Loucy (cell line): ENCODE results near the gene TNRC6B.

ENCODE experiments used
- H2AFZ ChIP-seq: fragments of 200-600 bp; sonication (generic); 2 replicates; pipeline ENCODE4 v1.6.0; 2016; ENCODE audit warnings: antibody characterized with exemption, mild to moderate bottlenecking, low read length, moderate library complexity
- H3F3A ChIP-seq: fragments of 200-600 bp; 2 replicates; pipeline ENCODE4 v1.6.0; 2016; ENCODE audit warnings: antibody characterized with exemption, low read depth, mild to moderate bottlenecking
- H3K27me3 ChIP-seq: fragments of 200-600 bp; sonication (generic); 2 replicates; pipeline ENCODE4 v1.6.1; 2014; ENCODE audit warnings: low read length, mild to moderate bottlenecking; ENCODE audit not compliant: insufficient read depth, poor library complexity, severe bottlenecking
- H3K36me3 ChIP-seq: fragments of 200-600 bp; sonication (generic); 2 replicates; pipeline ENCODE4 v1.6.1; 2016; ENCODE audit warnings: low read length; ENCODE audit not compliant: insufficient read depth
- H3K4me1 ChIP-seq: fragments of 200-600 bp; sonication (generic); 2 replicates; pipeline ENCODE4 v1.5.1; 2014; ENCODE audit warnings: low read length, mild to moderate bottlenecking; ENCODE audit not compliant: insufficient read depth, poor library complexity, severe bottlenecking
- H3K4me2 ChIP-seq: fragments of 200-600 bp; sonication (generic); 2 replicates; pipeline ENCODE4 v1.6.0; 2014; ENCODE audit warnings: antibody characterized with exemption, low read length, low read depth, mild to moderate bottlenecking; ENCODE audit not compliant: poor library complexity, severe bottlenecking
- H3K4me3 ChIP-seq: fragments of 200-600 bp; sonication (generic); 2 replicates; pipeline ENCODE4 v1.5.1; 2014; ENCODE audit warnings: low read length, mild to moderate bottlenecking, mixed read lengths; ENCODE audit not compliant: poor library complexity, severe bottlenecking
- H3K79me2 ChIP-seq: fragments of 200-600 bp; sonication (generic); 2 replicates; pipeline ENCODE4 v1.6.1; 2014; ENCODE audit warnings: low read length; ENCODE audit not compliant: insufficient read depth
- H3K9ac ChIP-seq: fragments of 200-600 bp; sonication (generic); 2 replicates; pipeline ENCODE4 v1.6.0; 2014; ENCODE audit warnings: mild to moderate bottlenecking, low read depth, low read length, moderate library complexity; ENCODE audit not compliant: poor library complexity, severe bottlenecking
- H3K9me2 ChIP-seq: fragments of 200-600 bp; sonication (generic); replicated peaks from 2 replicates; pipeline ENCODE4 v1.6.1; 2016; ENCODE audit warnings: low read depth, low read length, mixed read lengths
- H3K9me3 ChIP-seq: fragments of 200-600 bp; sonication (generic); 2 replicates; pipeline ENCODE4 v1.6.1; 2014; ENCODE audit warnings: mild to moderate bottlenecking, antibody characterized with exemption, low read length, low read depth; ENCODE audit not compliant: insufficient read depth
- H4K20me1 ChIP-seq: fragments of 200-600 bp; sonication (generic); 2 replicates; pipeline ENCODE4 v1.6.0; 2014; ENCODE audit warnings: antibody characterized with exemption, low read length, mild to moderate bottlenecking; ENCODE audit not compliant: insufficient read depth, poor library complexity, severe bottlenecking
- CTCF ChIP-seq: fragments of 200-600 bp; sonication (generic); conservative IDR thresholded peaks from 2 replicates; pipeline ENCODE4 v1.5.1; 2014; ENCODE audit warnings: mild to moderate bottlenecking, antibody characterized with exemption, low read length
- EZH2phosphoT487 ChIP-seq: fragments of 200-600 bp; IDR thresholded peaks from 2 replicates; pipeline ENCODE4 v1.6.1; 2018; ENCODE audit warnings: antibody characterized with exemption, mild to moderate bottlenecking, moderate library complexity, borderline replicate concordance

The TNRC6B gene

GRCh38 chr22:40218152-40218551, 40.4 kb downstream of the TNRC6B start:
- TF ChIP-seq EZH2phosphoT487 (no peak), CTCF (no peak)
- Histone ChIP-seq H2AFZ (no peak overlapping the region), H3K4me3 (no peak overlapping the region), H3K9ac (no peak overlapping the region), H4K20me1 (peaks cover 60% of the 10 kb centered on the region), H3K4me1 (peaks cover 19% of the 10 kb centered on the region), H3K79me2 (peaks cover 93% of the 10 kb centered on the region), H3K27me3 (no peaks in the 10 kb centered on the region), H3F3A (no peaks in the 10 kb centered on the region), H3K9me2 (no peaks in the 10 kb centered on the region), H3K36me3 (no peaks in the 10 kb centered on the region; the same call in 1 of the 2 replicates), H3K4me2 (no peak overlapping the region), H3K9me3 (no peaks in the 10 kb centered on the region)

GRCh38 chr22:40218723-40219294, 41.1 kb downstream of the TNRC6B start:
- Histone ChIP-seq H3K9ac (no peak overlapping the region), H3K79me2 (peaks cover 93% of the 10 kb centered on the region), H2AFZ (no peak overlapping the region), H3K9me3 (no peaks in the 10 kb centered on the region), H3K36me3 (no peaks in the 10 kb centered on the region; the same call in 1 of the 2 replicates), H3K27me3 (no peaks in the 10 kb centered on the region), H3K4me3 (no peak overlapping the region), H4K20me1 (peaks cover 64% of the 10 kb centered on the region), H3K4me2 (no peak overlapping the region), H3K9me2 (no peaks in the 10 kb centered on the region), H3F3A (no peaks in the 10 kb centered on the region), H3K4me1 (peaks cover 13% of the 10 kb centered on the region)
- TF ChIP-seq EZH2phosphoT487 = no peak
- TF ChIP-seq CTCF = no peak

GRCh38 chr22:40220316-40221054, 42.8 kb downstream of the TNRC6B start:
- no peak overlapping the region for H3K4me3 ChIP-seq
- no peaks in the 10 kb centered on the region; the same call in 1 of the 2 replicates for H3K36me3 ChIP-seq
- H3K9ac ChIP-seq = no peak overlapping the region
- H4K20me1 ChIP-seq = peaks cover 72% of the 10 kb centered on the region
- H3K4me2 ChIP-seq = no peak overlapping the region
- peaks cover 93% of the 10 kb centered on the region for H3K79me2 ChIP-seq
- no peaks in the 10 kb centered on the region for H3K9me2 ChIP-seq
- H3K9me3 ChIP-seq = no peaks in the 10 kb centered on the region
- H3F3A ChIP-seq = no peaks in the 10 kb centered on the region
- H3K4me1 ChIP-seq = peaks cover 10% of the 10 kb centered on the region
- no peak overlapping the region for H2AFZ ChIP-seq
- no peaks in the 10 kb centered on the region for H3K27me3 ChIP-seq
- TF ChIP-seq CTCF (no peak), EZH2phosphoT487 (no peak)
